Neural cell (in vitro differentiated cells): Measurements from ENCODE around the gene NTHL1.

Experiments
- EP300 ChIP-seq: fragments of 450-650 bp; conservative IDR thresholded peaks from 2 replicates; pipeline ENCODE4 v1.6.1; 2014; ENCODE audit warnings: antibody characterized with exemption, mild to moderate bottlenecking, moderate library complexity; ENCODE audit not compliant: poor library complexity, severe bottlenecking
- POLR2AphosphoS5 ChIP-seq: IDR thresholded peaks from 2 replicates; pipeline ENCODE4 v1.6.1; 2012
- RAD21 ChIP-seq: fragments of 450-650 bp; conservative IDR thresholded peaks from 2 replicates; pipeline ENCODE4 v1.6.1; 2014; ENCODE audit warnings: antibody characterized with exemption, mild to moderate bottlenecking, moderate library complexity
- TF ChIP-seq, protein P1 (sequence below): fragments of 450-650 bp; IDR thresholded peaks from 2 replicates; pipeline ENCODE4 v1.5.1; 2014; ENCODE audit warnings: antibody characterized with exemption, mild to moderate bottlenecking, moderate library complexity; ENCODE audit not compliant: poor library complexity, severe bottlenecking

DNA sequence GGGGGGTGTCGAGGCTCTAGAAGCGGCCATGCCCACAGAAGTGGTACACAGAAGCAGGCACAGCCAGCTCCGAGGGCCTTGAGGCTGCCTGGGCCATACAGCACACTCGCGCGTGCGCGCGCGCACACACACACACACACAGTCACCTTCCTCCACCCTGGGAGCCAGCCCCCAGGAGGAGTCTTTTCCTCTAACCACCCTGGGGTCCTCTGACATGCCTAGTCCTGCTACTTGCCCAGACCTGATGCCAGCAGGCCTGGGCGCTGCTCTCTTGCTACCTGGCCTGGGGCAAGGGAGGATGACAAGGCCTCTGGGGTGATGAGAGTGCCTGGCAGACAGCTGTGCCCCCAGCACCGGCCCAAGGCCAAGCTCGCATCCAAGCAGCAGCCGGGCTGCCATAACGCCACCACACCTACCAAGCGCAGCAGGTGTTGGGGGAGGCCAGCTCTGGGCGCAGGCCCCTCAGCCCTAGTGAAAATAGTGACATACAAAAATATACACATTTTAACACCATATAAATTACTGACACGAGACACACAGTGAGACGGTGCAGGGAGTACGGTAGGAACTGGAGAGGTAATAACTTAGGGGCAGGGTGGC is 41.2 kb upstream of the NTHL1 start:
- no peak for TF ChIP-seq EP300
- TF ChIP-seq, protein P1, sequence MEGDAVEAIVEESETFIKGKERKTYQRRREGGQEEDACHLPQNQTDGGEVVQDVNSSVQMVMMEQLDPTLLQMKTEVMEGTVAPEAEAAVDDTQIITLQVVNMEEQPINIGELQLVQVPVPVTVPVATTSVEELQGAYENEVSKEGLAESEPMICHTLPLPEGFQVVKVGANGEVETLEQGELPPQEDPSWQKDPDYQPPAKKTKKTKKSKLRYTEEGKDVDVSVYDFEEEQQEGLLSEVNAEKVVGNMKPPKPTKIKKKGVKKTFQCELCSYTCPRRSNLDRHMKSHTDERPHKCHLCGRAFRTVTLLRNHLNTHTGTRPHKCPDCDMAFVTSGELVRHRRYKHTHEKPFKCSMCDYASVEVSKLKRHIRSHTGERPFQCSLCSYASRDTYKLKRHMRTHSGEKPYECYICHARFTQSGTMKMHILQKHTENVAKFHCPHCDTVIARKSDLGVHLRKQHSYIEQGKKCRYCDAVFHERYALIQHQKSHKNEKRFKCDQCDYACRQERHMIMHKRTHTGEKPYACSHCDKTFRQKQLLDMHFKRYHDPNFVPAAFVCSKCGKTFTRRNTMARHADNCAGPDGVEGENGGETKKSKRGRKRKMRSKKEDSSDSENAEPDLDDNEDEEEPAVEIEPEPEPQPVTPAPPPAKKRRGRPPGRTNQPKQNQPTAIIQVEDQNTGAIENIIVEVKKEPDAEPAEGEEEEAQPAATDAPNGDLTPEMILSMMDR = no peak
- TF ChIP-seq POLR2AphosphoS5 = no peak
- TF ChIP-seq RAD21 = no peak
